GM21825 (cell line): ENCODE data around the gene RENBP.

Experiments used
- ATAC-seq: cut with Tn5 transposase; IDR thresholded peaks from one replicate; pipeline ENCODE4 v1.9.1; 2021; ENCODE audit warnings: mild to moderate bottlenecking, moderate library complexity; ENCODE audit not compliant: unreplicated experiment

The RENBP gene

DNA sequence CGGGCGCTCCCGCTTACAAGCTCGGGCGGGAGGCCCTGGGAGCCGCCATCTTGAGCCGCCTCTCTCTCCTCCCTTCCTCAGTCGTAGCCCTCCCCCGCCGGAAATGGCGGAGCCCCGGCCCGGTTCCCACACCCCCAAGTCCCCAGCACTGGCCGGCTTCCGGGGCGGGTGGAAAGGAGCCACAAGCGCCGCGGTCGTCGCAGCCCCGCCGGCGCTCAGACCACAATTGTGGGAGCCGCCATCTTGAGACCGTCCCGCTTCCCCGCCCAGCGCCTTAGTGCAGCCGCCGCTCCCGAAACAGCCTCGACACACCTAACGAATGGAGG, 26.6 kb upstream of the RENBP start:
- ATAC-seq, result peak; percentile 42

DNA sequence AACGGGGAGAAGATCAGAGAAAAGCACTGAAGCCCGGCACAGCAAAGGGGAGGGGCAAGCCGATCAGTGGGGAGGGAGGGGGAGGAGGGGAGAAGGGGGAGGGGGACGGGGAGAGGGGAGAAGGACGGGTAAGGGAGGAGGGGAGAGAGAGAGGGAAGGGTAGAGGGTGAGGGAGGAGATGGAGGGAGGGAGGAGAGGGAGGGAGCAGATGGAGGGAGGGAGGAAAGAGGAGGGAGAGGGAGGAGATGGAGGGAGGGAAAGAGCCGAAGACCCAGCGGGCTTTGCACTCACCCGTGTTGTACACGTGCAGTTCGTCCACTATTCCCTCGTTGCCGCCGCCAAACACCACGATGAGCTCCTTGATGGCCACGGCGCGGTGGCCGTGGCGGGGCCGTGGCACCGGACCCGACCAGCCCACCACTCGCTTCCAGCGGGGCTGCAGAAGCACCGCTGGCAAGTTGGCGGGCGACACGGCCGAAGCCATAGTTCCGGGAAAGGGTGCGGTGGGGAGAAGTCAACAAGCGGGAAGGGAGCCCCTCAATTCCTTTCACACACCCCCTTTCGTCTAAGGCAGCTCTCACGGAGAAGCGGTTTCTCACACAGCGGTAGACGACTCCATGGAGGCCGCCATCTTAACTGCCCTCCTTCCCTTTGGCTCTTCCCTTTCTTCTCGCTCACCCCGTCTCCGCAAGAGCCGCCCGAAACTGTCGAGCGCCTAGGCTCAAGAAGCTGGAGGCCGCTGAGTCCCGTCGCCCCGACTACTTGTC, 26.1 kb upstream of the RENBP start:
- peak; percentile 2 for ATAC-seq

DNA sequence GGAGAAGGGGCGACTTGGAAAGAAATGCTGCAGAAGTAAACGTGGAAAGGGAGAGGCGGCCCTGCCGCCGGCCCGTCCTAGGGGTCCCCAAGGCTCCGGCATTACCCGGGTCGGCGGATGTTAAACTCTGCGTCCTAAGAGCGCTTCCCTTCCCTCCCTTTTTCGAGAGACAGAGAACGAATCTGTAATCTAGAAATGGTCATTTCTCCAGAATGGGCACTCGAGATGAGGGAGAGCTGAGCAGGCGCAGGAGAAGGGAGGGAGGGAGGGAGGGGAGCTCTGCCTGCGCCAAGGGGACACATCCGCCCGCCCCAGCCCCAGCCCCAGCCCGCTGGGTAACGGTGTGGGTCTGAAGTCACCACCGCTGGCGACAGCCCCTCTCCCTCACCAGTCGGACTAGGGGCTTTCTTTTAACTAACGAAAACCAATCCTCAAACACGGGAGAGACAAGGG, 25.5 kb upstream of the RENBP start:
- no peak for ATAC-seq

DNA sequence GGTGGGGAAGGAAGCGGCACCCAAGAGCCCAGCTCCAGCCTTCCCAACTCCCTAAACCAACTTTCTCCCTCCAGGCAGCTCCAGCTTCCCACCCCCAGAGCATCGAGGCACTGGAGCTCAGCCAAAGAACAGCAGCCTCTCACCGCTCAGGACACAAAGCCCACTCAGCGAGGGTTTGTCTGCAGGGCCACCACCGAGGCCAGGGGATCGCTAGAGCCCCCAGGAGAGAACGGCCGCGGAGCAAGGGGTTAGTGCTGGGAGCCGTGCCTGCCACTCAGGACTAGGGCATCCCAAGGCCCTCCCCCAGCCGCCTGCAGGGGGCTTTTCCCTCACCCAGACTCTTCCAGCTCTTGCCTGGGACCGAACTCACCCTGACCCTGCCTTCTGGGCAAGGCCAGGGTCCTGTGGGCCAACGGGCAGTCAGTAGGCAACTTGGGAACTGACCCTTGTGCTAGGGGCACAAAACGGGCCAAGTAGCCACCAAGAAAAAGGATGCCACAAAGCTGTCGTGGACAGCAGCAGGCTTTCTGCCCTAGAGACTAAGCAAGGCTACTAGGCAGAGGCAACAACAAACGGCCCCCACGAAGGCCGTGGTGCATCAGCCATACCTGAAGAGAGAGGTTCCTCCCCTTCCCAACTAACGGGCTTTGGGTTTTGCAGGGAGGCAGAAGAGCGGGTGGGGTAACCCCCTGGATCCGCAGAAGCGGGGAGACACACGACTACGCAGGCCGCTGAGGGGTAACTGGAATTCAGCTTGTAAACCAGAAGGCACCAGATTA, 24.9 kb upstream of the RENBP start:
- ATAC-seq, result no peak

DNA sequence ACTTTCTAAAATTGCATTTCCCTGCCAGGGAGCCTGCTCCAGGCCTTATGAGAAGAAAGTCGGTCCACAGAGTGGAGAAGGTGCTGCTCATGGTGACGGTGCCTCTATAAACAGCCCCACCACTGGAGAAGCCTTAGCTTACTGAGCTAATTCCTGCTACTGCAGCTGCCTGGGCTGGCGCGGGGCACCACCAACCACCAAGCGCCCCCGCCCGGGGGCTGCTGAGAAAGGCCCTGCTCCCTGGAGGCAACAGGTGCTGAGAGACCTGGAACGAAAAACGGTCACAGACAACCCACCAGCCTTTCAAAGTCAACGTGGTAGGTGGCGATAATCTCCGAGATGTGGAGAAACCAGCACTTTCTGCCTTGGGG, 24.3 kb upstream of the RENBP start:
- no peak for ATAC-seq

DNA sequence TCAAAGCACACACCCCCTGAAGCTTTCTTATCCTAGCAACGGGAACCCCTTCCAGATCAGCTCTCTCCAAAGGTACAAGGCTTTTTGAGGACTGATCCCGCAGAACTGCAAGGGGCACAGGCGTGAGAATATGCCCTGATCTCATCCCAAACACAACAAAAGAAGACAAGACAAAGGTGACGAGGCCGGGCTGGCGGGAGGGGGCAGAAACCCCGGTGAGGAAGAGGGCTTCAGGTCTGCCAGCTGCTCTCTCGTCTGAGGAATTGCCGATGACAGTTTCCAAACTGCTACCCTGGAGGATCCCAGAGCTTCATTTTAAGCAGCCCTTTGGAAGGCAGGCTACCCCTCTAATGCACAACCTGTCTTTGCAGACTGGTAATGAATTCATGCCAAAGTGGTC, 23.8 kb upstream of the RENBP start:
- no peak for ATAC-seq

DNA sequence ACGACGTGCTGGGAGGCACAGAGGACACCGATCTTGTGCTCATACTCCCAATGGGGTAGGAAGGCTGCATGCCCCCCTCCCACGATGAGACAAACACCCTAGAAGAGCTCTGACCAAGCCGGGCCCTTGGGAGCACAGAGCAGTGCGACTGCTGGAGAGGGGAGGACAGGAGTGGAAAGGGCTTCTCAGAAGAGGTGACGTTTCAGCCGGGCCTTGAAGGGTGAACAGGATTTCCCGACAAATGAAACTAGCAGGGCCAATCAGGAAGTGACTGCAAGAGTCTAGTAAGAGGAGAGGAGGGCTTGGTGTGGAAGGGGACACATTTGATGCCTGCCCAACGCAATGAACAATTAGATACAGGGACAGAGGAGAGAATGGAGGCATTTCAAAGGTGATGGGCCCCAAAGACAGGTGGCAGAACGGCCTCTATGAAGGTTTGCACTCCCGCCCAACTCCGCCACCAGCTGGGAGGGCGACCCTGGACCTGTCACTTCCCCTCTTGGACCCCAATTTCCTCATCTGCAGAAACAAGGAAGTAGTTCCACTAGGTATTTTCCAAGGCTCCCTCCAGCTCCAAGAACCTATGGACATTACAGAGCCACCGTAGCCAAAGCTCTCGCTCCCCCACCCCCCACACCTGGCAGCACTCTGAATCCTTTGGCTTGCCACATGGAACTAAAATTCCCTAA, 23.2 kb upstream of the RENBP start:
- ATAC-seq, result no peak

DNA sequence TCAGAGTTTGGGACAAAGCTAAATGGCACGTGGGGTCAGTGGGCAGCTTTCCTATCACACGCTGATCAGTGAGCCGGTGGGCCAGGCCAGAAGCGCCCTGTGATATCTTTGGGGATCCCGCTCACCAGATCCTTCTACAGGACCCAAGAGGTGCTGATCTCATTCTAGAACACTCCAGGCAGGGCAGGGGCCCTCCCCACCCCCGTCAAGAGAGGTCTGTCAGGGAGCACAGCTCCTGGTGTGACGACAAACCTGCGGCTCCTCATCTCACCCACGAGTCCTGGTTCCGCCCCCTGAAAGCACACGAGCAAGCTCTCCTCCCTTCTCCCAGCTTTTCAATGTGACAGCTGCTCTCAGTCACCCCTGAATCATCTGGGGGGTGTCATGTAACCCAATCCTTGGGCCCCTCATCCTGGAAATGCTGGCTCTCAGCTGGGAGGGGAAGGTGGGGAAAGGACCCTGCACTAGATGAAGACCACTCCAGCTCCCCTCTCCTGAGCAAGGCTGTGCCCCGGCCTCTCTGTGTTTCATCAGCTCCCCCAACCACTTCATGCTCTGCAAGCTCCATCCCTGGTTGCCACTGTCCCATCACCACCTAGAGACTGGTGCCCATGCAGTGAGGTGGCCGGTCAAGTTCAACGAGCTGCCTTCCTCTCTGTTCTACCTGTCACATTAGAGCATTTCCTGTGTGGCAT, 22.5 kb upstream of the RENBP start:
- ATAC-seq, result no peak

DNA sequence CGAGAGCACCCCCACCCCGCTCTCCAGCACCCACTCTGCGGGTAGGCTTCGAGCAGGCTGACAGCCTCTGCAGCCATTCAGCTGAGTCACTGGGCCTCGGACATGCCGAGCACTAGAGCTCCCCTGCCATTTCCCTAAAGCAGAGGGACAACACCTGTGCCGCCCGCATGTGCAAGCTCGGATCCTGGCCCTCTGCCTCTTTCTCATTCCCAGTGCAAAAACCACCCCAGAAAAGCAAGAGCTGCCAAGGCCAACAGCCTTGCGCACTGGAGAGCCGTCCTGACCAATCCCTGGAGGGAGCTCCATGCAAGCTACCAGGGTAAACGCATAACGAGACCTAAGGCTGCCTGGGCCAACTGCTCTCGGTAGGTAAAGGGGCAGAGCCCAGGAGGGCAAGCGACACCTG, 21.8 kb upstream of the RENBP start:
- ATAC-seq, result no peak

DNA sequence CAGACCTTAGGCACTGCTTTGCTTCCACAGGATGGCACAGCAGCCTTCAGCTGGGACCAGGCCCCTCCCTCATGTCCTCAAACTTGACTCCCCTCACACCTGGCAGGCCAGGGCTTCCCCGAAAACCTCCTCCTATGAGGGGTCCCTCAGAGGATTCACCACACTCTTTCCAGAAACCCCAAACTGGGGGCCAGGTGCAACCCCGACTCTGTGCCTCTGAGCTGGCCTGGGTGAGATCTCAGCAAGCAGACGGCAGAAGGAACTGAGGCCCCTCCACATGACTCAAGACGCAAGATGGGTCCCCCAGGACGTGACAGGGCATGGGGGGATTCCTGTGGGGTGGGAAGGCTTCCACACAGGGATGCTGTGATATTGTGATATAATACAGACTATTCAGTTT, 21.0 kb upstream of the RENBP start:
- no peak for ATAC-seq

DNA sequence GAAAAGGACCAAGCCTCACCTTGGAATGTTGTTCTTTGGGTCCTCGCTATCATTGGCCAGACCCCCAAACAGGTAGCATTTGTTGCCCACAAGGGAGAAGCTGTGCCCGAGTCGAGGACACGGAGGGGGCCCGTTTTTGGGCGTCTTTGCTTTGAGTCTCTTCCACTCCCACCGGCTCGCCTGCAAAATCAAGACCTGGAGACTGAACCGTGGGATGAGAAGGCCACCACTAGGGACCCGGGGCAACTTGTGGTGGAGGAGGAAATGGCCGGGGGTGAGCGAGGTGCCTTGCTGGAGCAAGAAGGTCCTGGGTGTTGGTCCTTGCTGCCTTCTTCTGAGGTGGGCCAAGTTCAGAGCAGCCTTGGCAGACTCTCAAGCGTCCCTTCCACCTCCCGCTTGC, 19.7 kb upstream of the RENBP start:
- ATAC-seq, result no peak

DNA sequence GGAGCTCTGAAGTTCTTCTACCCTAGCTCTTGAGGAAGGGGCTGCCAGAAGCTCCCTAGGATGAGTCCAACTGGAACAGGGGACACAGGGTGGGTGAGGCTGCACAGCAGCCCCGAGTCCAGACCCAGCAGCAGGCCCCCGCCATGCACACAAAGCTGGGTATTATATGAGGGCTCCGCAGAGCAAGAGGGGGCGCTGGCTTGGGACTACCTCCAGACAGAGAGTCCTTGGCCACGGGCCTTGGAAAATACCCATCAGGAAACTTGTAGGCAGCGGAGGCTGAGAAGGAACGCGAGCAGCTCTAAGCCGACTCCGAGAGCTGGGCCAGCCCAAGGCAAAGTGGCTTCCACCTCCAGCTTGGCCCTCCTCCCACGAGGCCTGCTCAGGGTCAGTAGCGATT, 19.1 kb upstream of the RENBP start:
- no peak for ATAC-seq

DNA sequence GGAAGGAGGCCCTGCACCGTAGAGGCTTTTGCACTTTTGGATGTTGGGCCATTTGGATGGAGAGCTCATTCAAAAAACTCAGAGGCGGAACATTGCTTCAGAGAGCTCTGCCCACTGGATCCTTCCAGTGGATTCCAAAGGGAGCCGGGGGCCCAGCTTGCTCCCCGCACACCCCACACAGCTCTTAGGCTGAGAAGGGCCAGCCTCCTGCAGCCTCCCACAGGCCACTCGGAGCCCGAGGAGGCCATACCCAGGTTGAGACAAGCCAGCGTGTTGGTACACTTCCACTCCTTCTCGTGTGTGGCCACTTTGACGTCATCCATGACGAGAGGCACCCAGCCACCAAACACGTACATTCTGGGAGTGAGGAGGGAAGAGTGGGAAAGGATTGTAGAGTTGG, 16.8 kb upstream of the RENBP start:
- ATAC-seq, result no peak

DNA sequence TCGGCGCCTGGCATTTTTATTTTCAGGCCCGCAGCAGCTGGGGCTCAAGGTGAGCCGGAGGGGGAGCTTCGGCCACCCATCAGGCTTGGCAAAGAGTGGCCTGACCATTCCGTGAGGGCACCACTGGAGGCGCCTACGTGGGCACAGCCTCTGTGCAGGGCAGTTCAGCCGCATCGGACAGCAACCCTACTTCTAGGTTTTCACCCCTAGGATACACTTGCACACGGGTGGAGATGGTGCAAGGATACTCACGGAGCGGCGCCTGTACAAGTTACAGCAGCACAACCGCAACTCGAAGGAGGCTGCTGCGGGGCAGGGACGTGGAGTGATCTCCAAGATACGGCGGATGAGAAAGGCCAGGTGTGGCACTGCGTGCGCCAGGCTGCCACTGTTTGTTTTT, 16.3 kb upstream of the RENBP start:
- ATAC-seq, result no peak

DNA sequence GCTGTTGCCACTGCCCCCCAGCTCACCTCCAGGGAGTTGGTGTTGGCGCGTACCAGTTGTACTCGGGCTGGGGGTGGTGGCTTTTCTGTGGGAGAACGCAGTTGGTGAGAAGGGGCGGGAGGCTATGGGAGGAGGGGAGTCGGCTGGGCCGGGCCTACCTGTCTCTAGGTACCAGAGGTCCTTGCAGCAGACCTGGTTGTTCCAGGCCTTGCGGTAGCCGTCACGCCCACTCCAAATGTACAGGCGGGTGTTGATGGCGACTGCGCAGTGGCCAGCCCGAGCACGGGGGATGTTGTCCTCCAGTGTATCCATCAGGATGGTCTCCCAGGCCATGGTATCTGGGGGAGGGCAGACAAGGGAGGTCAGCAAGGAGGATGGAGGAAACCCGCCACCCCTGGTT, 15.6 kb upstream of the RENBP start:
- no peak for ATAC-seq

DNA sequence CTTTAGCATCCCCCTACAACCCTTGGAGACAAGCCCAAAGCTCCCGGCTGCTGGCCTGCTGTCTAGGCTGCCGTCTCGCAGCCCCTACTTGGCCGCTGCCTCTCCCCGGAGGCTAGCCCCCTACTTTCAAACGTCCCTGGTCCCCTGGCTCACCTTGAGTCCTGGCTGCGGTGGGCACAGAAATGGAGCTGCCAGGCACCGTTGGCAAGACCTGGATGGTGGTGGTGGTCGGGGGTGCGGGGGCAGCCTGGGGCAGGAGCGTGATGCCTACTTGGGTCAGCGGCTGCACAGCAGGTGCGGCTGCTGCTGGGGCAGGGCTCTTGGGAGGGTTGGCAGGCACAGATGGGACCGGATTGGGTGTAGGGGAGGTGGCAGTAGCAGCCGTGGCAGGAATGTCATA, 15.2 kb upstream of the RENBP start:
- no peak for ATAC-seq

DNA sequence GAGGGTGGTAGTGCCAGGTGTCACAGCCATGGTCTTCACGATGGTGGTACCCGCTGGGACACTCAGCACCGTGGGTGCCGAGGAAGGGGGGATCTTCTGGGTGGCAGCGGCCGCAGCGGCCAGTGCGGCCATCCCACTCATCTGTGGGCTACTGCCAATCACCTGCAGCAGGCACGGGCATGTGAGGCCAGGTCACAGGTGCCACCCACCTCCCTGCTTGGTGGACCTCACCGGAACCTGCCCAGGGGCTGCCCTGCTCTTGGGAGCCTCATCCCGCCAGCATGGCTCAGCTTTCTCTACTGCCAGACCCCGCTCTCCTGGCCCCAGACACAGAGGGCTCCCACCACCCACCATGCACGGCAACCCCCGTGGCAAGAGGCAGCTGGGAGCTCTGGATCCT, 14.2 kb upstream of the RENBP start:
- no peak for ATAC-seq

DNA sequence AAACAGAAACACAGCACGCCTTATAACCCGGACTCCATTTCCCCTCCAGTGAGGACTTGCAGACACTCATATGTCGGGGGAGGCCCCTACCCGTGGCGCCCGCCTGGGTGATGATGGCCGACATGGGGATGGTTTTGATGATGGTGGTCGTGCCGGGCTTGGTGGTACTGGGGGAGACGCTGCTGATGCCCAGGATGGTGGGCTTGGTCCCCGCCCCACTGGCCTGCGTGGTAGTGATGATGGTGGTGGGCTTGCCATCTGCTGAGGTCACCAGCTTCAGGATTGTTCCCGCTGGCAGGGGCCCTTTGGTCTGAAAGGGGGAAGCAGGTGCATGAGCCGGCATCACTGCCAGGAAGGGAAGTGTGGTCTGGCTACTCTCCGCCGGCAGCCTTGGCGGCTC, 12.8 kb upstream of the RENBP start:
- no peak for ATAC-seq

DNA sequence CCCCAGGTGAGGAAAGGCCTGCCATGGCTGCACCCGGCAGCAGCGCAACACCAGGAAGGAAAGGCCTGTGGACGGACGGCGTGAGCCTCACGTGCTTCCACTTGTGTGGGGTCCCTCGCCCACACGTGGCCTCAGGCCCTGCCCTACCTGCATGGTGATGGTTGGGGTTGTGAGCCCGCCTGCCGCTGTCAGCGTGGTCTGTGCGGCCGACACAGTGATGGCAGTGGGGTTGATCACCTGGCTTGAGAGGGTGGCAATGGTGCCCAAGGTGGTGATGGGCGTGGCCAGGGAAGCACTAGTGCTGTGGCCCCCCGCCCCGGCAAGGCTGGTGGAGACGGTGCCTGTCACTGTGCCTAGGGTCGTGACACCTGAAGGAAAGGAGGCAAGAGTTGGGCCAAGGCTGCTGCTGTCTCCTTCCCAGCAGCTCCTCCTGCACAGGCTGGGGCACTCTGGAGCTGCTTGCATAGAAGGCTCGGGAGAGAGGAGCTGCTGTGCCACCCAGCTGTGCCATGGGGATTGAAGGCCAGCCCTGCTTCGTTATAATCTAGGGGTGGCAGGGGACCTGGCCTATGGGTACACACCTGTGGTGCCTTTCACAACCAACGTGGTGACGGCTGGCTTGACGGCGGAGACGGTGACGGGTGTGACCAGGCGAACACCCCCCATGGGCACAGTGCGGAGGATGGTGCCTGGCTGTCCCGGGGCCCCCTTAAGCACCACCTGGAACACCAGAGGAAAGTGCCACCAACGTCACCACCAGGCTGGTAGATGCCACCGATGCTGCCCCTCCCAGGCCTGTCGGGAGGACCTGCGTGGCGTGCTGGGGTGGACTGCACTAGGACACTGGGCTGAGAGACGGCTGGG, 11.8 kb upstream of the RENBP start:
- ATAC-seq, result no peak

DNA sequence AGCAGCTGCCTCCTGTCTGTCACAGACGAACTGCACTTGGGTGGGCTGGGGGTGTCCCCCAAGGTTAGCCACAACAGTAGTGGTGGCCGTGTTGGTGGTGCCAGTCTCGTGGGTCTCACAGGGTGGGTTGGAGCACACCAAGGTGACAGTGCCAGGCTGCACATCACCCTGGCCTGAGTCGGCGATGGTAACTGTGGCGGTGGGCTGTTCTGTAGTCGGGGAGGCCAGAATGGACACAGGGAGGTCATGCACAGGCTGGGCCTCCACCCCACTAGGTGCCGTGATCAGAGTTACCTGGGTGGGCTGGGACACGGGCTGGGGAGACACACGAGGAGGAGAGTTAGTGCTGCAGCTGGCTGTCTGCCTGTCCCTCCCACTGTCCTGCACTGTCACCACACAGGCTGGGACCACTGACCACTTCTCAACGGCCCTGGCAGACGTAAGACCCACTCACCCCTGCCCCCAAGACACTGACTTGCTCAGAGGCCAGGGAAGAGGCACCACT, 10.8 kb upstream of the RENBP start:
- ATAC-seq, result no peak
